Measurements from ENCODE around the gene CTSE. TPM values are rescaled to one million over a fixed set of nuclear protein-coding genes. Genes with fewer than 3 reads are reported as not detected.

Gene CTSE
- total RNA-seq, 1 experiment from 2014 or later, result not detected

- Histone ChIP-seq H3K36me3 (ENCODE audit: control insufficient read depth, insufficient read depth, low read length) (no peaks in the 10 kb centered on the region), H3K4me1 (ENCODE audit: control insufficient read depth, insufficient read depth, low read length) (no peaks in the 10 kb centered on the region), H3K9me3 (ENCODE audit: control insufficient read depth, insufficient read depth, low read depth, low read length) (no peaks in the 10 kb centered on the region), H3K27me3 (ENCODE audit: control insufficient read depth, insufficient read depth, low read length) (no peaks in the 10 kb centered on the region; the same call in none of the 2 replicates), H3K27ac (ENCODE audit: low read length) (no peak overlapping the region), H3K4me3 (ENCODE audit: low read depth in 2 of 2, low read length in 2 of 2) (no peak overlapping the region)
- DNase-seq (ENCODE audit: low read depth, low spot score) (no peak), ATAC-seq (0 out of 2 replicates have a peak, but pooled peaks have one; percentile 52)
- CTCF ChIA-PET, result interaction anchor here (1.0 to 2.6 kb wide), 3 partner anchors 9 to 120 kb away, joined by 3 to 14 read pairs (median 3); no protein-coding TSS in a partner anchor
- no TSS peak for BruUV-seq (replicated peaks)
- intact Hi-C loops (cut with micrococcal nuclease; ENCODE audit: unreplicated experiment) (loop anchor here (5.0 kb wide), 1 partner anchor 101 kb away; no protein-coding TSS in a partner anchor), in situ Hi-C loops (cut with HindIII; ENCODE audit: low pct_unique_long_range_greater_than_20kb, low sequenced_read_pairs) (no loop called here)
- TF ChIP-seq REST (IDR thresholded peaks at IDR 0.05; ENCODE audit: insufficient read depth in 1 of 2, low read depth in 2 of 2, low read length in 1 of 2), result no peak
- TF ChIP-seq SIN3A (IDR thresholded peaks at IDR 0.05; ENCODE audit: borderline replicate concordance, insufficient read depth, low read depth, low read length), result no peak
- TF ChIP-seq, protein P1, sequence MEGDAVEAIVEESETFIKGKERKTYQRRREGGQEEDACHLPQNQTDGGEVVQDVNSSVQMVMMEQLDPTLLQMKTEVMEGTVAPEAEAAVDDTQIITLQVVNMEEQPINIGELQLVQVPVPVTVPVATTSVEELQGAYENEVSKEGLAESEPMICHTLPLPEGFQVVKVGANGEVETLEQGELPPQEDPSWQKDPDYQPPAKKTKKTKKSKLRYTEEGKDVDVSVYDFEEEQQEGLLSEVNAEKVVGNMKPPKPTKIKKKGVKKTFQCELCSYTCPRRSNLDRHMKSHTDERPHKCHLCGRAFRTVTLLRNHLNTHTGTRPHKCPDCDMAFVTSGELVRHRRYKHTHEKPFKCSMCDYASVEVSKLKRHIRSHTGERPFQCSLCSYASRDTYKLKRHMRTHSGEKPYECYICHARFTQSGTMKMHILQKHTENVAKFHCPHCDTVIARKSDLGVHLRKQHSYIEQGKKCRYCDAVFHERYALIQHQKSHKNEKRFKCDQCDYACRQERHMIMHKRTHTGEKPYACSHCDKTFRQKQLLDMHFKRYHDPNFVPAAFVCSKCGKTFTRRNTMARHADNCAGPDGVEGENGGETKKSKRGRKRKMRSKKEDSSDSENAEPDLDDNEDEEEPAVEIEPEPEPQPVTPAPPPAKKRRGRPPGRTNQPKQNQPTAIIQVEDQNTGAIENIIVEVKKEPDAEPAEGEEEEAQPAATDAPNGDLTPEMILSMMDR (IDR thresholded peaks at IDR 0.05), result 0 out of 2 replicates have a peak, but pooled peaks have one; percentile 27
- no peak for TF ChIP-seq POLR2AphosphoS5 (IDR thresholded peaks at IDR 0.05; ENCODE audit: low read depth, low read length)
- POLR2A ChIA-PET, result interaction anchor here (0.8 kb wide), 1 partner anchor 63 kb away, joined by 4 read pairs; no protein-coding TSS in a partner anchor
Observed at GRCh38 chr1:205986292-205986691, 37.4 kb downstream of the CTSE start.

DNA sequence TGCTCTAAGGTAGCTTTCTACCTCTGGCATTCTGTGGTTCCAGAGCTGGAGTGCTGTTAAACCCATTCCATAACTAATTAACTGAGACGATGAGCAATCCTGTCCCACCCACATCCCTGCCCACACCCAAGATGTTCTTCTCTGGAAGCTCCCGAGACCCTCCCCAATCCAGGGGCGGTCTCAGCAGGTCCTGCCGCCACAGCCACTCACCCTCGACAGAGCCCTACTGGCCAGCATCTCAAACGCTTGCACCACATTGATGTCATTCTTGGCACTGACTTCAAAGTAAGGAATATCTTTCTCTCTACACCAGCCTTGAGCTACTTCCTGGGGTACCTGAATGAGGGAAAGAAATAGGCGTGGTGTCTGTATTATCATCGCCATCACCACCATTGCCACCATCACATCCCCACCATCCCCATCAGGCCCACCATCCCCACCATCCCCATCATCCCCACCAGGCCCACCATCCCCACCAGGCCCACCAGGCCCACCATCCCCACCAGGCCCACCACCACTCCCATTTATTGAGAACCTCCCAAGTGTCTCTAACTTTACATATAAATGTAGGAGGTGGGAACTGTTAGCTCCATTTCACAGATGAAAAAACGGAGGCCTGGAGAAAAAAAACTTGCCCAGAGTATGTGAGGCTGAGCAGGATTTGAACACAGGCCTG is 38.2 kb downstream of the CTSE start:
- intact Hi-C loops (cut with micrococcal nuclease; ENCODE audit: unreplicated experiment), result loop anchor here (5.0 kb wide), 1 partner anchor 102 kb away; no protein-coding TSS in a partner anchor
- H3K4me3 ChIP-seq (ENCODE audit: low read depth in 2 of 2, low read length in 2 of 2), result no peak overlapping the region
- no TSS peak for BruUV-seq (replicated peaks)
- no peaks in the 10 kb centered on the region for H3K36me3 ChIP-seq (ENCODE audit: control insufficient read depth, insufficient read depth, low read length)
- H3K27ac ChIP-seq (ENCODE audit: low read length), result no peak overlapping the region
- ATAC-seq (no peak), DNase-seq (ENCODE audit: low read depth, low spot score) (no peak)
- in situ Hi-C loops (cut with HindIII; ENCODE audit: low pct_unique_long_range_greater_than_20kb, low sequenced_read_pairs), result no loop called here
- no peaks in the 10 kb centered on the region for H3K4me1 ChIP-seq (ENCODE audit: control insufficient read depth, insufficient read depth, low read length)
- ChIA-PET CTCF (interaction anchor here (1.0 to 2.6 kb wide), 4 partner anchors 8 to 121 kb away, joined by 3 to 14 read pairs (median 4); no protein-coding TSS in a partner anchor), POLR2A (interaction anchor here (0.8 kb wide), 1 partner anchor 62 kb away, joined by 4 read pairs; no protein-coding TSS in a partner anchor)
- H3K9me3 ChIP-seq (ENCODE audit: control insufficient read depth, insufficient read depth, low read depth, low read length), result no peaks in the 10 kb centered on the region
- TF ChIP-seq POLR2AphosphoS5 (IDR thresholded peaks at IDR 0.05; ENCODE audit: low read depth, low read length) (no peak), TCF7L2 (IDR thresholded peaks at IDR 0.05; ENCODE audit: low read depth, low read length) (no peak), REST (IDR thresholded peaks at IDR 0.05; ENCODE audit: insufficient read depth in 1 of 2, low read depth in 2 of 2, low read length in 1 of 2) (no peak), SIN3A (IDR thresholded peaks at IDR 0.05; ENCODE audit: borderline replicate concordance, insufficient read depth, low read depth, low read length) (no peak)
- TF ChIP-seq, protein P1 (IDR thresholded peaks at IDR 0.05), result no peak
- H3K27me3 ChIP-seq (ENCODE audit: control insufficient read depth, insufficient read depth, low read length), result no peaks in the 10 kb centered on the region; the same call in 1 of the 2 replicates

Data from Panc1 (cell line).